ENCODE data around the gene ELP6.

ELP6 gene

DNA sequence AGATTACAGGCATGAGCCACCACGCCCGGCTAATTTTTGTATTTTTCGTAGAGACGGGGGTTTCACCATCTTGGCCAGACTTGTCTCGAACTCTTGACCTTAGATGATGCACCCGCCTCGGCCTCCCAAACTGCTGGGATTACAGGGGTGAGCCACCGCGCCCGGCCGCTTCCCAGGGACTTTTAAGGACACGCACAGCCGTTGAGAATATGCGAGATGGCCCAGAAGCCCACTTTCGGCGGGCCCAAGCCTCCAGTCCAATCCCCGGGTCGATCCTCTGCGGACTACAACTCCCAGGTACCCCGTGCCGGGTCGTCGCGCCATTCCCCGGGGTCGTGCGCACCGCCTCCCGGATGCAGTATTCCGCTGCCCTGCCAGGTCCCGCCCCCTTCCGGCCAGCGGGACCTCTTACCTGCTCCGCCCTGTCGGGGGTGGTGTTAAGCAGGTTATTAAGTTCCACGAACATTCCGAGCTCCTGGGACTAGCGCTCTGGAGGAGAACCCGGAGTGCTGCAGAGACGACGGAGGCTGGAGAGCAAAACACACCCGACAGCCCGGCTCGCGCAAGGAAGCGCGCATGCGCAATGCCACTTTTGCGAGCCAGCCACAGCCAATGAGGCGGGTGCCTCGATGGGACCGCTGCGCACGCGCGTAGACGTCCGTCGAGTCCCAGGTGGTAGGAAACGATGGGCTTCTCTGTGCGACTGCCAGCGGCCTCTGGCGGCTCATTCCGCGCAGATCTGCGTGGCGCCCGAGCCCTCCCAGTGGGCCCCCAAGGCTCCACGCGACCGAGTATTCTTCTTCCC, at the start of gene ELP6:
TSS of gene ELP6 (minus strand) at position 588 of the 805 bp plus-strand sequence. CDS start at position 466, 122 bp downstream.
- peak; percentile 99 for DNase-seq

DNA sequence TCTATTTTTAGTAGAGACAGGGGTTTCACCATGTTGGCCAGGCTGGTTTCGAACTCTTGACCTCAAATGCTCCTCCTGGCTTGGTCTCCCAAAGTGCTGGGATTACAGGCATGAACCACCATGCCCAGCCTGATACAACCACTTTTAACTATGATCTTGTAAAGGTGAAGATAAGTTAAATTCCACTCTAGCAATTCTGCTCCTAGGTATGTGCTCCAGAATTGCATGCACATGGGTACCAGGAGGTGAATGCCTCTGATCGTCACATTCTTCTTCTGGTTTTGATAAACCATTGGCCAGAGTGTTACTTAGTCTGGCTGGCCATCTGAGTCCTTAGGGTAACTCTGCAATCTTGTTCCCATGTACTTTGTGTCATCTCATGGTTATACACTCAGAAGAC, 42.8 kb upstream of the ELP6 start:
- DNase-seq: no peak

GRCh38 chr3:47554335-47554734, 40.8 kb upstream of the ELP6 start:
- no peak for DNase-seq

DNA sequence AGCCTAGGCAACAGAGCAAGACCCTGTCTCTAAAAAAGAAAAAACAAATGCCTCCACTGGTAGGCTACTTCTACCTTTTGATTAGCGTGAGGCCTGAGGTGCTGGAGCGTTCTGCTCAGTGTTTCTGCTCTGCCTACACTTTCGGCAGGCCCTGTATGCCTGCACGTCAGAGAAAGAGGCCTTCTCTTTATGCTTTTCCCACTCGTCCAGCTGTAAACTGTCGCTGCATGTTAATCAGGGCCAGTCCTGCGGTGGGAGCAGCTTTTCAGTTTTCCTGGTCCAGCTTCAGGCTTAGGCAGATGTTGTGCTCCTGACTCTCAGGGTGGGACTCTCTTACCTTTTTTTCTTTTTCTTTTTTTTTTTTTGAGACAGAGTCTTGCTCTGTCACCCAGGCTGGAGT, 39.9 kb upstream of the ELP6 start:
- no peak for DNase-seq

- no peak for DNase-seq
Observed at GRCh38 chr3:47542471-47543173, 29.1 kb upstream of the ELP6 start.

DNA sequence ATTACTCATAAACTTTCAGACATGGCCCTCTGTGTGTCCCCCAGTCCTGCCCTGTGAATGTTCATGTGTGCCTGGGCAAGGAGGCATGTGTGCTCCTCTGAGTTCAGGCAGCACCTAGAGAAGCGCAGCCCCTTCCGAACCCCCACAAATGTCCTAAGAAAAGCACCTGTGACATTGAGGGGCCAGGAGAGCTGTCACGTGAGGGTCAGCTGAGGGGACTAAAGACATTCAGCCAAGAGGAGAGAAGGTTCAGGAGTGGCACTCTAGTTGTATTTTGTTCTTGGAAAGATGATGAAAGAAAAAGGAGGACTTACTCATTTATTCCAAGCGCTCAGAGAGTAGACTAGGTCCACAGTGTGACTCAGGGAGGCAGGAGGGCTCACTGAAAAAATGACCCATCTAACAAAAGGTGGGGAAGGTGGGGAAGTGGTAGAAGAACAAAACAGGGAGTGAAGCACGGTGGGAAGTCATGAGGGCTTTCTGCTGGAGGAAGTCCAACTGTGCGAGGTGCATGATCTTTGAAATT, 28.1 kb upstream of the ELP6 start:
- no peak for DNase-seq

DNA sequence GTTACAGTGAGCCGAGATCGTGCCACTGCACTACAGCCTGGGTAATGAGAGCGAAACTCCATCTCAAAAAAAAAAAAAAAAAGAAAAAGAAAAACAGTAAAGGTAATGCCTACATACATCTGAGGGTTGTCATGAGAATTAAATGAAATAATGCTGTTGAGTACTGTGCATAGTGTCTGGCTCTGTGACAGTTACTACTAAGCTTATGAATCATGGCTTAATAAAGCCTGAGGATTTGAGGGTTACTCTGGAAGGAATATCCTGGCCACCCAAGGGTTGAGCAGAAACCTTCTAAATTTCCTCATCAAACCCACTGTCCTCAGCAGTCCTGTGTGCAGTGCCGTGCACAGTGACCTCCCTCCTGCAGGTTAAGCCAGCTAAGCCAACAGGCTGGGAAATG, 26.8 kb upstream of the ELP6 start:
- no peak for DNase-seq

DNA sequence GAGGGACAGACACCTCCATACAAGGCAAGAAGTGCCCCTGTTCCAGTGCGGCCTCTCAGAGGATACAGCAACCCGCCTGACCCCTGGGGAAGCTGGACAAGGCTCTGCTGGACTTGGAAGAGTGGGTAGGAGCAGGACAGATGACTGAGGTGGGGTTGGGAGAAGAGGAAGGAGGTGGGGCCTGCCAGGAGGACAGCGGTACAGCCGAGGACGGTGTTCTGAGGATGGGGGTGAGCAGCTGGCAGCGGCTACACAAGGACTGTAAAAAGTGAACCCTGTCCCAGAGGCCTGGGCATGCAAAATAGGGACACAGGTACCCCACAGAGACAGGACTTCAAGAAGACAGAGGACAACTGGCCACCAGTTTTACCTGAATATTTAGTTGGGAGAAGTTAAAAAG, 23.5 kb upstream of the ELP6 start:
- DNase-seq: no peak

DNA sequence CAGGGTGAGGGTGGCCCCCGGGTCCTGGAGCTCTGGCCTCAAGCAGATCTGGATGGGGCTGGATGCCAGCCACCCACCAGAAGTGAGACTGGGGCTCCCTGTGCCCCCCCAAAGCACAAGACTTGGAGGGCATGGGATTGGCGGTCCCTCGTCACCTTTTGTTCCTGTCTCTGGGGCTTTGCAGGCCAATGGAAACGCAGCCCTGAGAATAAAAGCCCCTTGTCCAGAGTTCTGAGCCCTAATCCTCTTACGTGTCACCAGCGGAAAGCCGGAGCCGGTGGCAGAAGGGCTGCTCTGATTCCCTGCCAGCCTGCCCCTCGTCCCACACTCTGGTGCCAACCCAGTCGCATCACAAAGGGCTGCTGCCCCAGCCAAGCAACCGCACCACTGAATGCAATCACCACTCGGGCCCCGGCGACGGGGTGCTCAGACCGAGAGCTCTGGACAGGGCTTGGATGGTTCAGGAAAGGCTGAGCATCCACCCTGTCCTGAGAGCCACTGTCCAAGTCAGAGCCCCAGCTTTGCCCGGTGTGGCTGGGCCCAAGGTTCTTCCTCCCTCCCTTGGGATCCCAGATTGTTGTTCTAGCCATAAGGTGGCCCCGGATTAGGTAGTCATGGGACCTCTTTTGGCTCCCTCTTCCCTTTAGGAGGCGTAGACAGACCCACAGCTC, 22.8 kb upstream of the ELP6 start:
- no peak for DNase-seq

DNA sequence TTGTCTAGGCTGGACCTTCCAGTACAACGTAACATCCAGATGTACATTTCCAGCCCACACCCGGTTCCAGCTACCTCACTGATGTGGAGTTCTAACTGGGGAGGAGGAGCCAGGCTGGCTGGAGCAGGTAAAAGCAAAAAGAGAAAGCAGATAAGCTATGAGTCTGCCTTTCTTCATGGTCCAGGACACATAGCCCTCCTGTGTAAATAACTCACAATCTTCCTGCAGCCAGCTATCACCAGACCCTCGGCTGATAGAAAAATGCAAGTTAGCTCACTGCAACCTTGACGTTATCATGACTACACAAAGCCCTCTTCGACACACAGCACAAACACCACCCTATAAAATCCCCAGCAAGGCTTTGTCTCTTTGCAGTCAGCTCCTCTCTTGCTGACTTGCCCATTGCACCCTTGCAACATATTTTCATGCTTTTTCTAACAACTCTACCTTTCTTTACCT, 20.5 kb upstream of the ELP6 start:
- no peak for DNase-seq

DNA sequence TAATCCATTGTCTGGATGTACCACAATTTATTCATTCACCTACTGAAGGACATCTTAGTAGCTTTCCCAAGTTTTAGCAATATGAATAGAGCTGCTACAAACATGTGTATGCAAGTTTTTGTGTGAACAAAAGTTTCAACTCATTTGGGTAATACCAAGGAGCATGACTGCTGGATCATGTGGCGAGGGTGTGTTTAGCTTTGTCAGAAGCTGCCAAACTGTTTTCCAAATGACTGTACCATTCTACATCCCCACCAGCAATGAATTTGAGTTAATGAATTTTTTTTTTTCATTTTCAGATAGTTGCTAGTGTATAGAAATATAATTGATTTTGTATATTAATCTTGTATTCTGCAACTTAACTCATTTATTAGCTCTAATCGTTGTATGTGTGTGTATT, 20.0 kb upstream of the ELP6 start:
- no peak for DNase-seq

DNA sequence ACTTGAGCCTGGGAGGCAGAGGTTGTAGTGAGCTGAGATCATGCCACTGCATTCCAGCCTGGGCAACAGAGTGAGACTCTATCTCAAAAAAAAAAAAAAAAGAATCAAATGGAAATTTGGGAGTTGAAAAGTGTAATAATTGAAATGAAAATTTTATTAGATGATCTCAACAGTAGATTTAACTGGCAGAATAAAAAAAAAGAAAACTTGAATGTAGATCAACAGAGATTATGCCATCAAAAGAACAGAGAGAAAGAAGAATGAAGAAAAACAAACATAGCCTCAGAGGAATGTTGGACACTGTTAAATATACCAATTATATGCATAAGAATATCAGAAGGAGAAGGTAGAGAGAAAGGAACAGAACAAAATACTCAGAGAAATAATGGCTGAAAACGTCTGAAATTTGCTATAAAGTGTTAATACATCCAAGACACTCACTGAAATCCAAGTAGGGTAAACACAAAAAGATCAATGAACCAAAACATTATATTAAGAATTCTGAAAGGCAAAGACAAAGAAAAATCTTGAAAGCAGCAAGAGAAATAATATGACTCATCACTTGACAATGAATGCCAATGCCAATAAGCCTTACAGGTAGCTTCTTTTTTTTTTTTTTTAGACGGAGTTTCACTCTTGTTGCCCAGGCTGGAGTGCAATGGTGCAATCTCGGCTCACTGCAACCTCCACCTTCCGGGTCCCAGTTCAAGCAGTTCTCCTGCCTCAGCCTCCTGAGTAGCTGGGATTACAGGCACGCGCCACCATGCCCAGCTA, 14.6 kb upstream of the ELP6 start:
- no peak for DNase-seq

- DNase-seq: no peak
Observed at GRCh38 chr3:47525617-47526016, 12.1 kb upstream of the ELP6 start.

DNA sequence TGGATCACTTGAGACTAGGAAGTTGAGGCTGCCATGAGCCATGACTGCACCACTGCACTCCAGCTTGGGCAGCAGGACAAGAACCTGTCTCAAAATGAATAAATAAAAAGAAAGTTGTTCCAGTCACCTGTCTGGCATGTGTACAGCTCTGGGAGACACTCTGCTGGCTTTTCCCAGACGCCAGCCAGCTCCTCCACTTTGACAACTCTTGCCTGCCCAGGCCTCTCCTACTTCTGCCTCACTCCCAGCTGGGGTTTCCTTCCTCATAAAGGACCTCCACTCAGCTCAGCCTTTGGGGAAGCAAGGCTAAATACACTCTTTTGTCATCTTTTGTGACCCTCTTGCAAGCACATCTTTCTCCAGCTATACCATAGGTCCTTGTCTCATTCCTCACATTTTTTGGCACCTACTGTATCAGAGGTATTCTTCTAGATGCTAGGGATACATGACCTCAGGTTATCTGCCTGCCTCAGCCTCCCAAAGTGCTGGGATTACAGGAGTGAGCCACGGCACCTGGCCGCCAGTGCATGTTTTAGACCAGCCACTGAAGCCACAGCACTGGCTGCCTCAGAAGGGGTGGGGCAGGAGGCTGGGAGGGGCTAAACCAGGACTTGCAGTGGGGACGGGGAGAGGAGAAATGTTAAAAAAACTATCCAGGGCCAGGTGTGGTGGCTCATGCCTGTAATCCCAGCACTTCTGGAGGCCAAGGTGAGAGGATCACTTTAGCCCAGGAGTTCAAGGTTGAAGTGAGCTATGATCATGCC, 10.0 kb upstream of the ELP6 start:
- DNase-seq: no peak

DNA sequence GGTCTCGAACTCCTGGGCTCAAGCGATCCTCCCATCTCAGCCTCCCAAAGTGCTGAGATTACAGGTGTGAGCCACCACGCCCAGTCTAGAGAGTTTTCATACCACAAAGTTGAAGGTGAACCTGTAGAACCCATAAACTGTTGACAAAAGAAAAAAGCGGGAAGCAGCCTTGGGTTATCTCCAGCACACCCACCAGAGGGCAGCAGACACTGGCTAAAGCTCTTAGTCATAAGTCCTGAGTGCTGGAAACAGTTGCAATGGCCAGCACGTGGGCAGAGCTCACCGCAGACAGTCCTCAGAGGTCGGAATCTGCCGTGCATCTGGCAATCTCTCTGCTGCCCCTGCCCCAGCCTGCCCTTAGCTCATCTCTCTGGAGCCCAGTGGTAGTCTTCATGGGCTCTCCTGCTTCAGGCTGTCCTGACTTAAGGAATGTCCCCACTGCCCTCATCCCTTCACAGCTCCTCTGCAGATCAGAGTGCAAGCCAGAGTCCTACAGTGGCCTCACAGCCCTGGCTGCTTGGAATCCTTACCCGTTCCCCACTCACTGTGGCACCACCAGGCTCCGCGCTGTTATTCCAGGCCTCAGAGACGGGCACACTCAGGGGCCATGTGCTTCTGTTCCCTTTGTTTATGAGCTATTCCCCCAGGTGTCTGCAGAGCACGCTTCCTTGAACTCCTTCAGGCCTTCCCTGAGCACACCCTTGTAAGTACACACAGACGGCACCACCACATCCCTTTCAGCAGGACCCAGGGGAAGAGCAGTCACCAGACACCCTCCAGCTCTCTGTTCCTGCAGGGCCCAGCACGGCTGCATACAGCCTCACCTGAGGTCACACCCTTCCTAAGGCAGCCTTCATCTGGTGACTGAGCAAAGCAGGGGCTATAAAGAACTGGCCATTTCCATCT, 8.8 kb upstream of the ELP6 start:
- DNase-seq: peak; percentile 96

DNA sequence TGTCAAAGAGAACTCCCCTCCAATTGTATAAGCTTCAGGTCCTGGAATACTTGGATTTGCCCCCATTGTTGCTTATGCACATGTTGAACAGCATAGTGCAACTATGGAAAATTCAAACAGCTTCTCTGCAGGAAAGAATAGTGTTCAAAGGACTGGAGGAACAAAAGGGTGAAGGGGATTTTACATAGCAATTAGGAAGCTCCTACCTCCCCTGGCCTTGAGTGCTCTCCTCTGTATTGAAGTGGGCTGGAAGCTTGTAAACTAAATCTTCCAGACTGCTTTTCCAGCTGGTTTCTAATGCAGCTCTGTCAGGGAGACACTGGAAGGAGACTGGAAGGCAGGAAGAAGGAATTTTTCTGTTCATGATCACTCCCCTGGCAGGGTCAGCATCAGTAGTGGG, 7.2 kb upstream of the ELP6 start:
- DNase-seq: no peak

GRCh38 chr3:47517937-47518336, 4.4 kb upstream of the ELP6 start:
- peak; percentile 37 for DNase-seq

DNA sequence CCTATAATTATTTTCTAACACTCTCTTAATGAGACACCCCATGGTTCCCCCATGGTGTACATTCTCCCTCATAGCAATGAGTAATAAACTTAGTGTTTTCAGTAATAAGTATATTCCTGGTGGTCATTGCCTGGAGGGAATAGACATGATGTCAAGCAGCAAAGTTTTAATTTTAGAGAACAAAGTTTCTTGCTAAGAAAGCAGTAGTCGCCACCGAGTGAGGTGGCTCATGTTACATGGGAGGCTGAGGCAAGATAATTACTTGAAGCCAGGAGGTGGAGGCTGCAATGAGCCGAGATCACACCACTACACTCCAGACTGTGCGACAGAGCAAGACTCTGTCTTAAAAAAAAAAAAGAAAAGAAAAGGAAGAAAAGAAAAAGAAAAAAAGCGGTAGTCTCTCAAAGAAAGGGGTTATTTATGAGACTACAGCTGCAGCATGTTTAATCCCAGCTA, 2.4 kb upstream of the ELP6 start:
- peak; percentile 28 for DNase-seq

DNA sequence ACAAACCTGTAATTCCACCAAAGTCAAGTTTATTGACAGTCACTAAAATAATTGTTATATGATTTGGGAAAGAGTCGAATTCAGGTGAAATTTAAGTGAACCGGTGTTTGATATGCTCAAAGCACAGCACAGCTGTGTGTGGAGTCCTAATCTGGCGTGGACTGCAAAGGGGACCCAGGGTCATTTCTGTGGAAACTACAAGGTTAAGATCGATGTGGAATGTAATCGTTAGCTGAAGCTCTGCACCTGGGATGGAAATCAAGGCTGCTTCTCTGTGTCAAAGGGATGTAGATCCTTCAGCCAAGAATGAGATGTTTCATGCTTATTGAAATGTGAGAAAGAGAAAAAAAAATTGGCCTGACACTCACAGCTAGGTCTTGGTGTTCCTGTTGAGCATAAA, 1.6 kb upstream of the ELP6 start:
- DNase-seq: no peak

DNA sequence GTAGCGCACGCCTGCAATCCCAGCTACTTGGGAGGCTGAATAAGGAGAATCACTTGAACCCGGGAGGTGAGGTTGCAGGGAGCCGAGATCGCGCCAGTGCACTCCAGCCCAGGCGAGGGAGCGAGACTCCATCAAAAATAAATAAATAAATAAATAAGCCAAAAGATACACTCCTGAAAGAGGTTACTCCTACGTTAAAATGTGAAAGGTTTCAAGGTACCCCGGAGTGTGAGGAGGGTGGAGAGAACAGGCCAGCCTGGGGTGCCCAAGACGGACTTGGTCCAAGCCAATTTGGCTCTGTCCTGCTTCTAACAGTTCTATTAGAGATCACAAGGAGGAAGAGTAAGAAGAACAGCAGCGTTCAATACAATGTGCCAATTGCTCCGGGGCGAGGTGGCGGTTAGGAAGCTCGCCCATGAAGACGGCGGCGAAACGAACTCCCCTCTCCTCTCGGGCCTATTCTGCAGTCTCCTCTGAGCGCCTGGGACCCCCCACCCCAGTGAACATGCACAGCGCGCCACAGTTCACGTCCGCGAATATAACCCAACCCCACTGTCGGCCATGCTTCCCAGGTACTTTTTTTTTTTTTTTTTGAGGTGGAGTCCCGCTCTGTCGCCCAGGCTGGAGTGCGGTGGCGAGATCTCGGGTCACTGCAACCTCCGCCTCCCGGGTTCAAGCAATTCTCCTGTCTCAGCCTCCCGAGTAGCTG, 942 bp downstream of the ELP6 start:
- peak; percentile 51 for DNase-seq

All from OCI-M1 (cell line).